Astrocyte of the cerebellum (primary cell): ENCODE data around the gene SH3TC2.
A peak's percentile ranks its signal among the peaks of the same experiment; 100 is the strongest.

Experiments
- DNase-seq: peaks from one replicate; pipeline ENCODE4 v3.0.0-alpha.2; 2011; ENCODE audit warnings: low read depth
- H3K4me3 ChIP-seq: 2 replicates; pipeline ENCODE4 v1.5.1; 2011; ENCODE audit warnings: mild to moderate bottlenecking, low read depth, low read length, moderate library complexity
- in situ Hi-C: cut with HindIII; loops from 2 replicates; pipeline ENCODE4 v1.10.0; 2017; ENCODE audit warnings: low sequenced_read_pairs
- TF ChIP-seq, protein P1 (sequence below): IDR thresholded peaks from 2 replicates; pipeline ENCODE4 v1.5.1; 2012; ENCODE audit warnings: low read length, low read depth, moderate library complexity, mild to moderate bottlenecking; ENCODE audit errors: missing control alignments

The SH3TC2 gene

DNA sequence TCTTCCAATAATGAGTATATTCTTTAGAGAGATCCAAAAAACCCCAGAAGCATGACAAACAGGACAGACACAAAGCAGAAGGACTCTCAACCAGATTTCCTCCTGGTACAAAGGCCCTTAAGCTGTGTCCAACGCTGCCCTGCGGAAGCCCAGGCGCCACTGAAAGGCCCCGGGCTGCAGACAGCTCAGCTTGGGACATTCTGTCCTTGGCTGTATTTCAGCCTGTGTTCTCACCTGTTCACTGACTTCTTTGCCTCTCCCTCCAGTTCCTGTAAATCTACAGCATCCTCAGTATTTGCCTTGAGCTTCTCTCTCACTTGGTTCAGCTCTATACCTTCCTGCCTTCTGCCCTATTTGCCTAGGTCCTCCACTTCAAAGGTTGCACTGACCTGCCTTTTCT is 96.5 kb downstream of the SH3TC2 start:
- DNase-seq = no peak
- TF ChIP-seq, protein P1, sequence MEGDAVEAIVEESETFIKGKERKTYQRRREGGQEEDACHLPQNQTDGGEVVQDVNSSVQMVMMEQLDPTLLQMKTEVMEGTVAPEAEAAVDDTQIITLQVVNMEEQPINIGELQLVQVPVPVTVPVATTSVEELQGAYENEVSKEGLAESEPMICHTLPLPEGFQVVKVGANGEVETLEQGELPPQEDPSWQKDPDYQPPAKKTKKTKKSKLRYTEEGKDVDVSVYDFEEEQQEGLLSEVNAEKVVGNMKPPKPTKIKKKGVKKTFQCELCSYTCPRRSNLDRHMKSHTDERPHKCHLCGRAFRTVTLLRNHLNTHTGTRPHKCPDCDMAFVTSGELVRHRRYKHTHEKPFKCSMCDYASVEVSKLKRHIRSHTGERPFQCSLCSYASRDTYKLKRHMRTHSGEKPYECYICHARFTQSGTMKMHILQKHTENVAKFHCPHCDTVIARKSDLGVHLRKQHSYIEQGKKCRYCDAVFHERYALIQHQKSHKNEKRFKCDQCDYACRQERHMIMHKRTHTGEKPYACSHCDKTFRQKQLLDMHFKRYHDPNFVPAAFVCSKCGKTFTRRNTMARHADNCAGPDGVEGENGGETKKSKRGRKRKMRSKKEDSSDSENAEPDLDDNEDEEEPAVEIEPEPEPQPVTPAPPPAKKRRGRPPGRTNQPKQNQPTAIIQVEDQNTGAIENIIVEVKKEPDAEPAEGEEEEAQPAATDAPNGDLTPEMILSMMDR = no peak
- H3K4me3 ChIP-seq = no peak overlapping the region
- in situ Hi-C loops = no loop called here

DNA sequence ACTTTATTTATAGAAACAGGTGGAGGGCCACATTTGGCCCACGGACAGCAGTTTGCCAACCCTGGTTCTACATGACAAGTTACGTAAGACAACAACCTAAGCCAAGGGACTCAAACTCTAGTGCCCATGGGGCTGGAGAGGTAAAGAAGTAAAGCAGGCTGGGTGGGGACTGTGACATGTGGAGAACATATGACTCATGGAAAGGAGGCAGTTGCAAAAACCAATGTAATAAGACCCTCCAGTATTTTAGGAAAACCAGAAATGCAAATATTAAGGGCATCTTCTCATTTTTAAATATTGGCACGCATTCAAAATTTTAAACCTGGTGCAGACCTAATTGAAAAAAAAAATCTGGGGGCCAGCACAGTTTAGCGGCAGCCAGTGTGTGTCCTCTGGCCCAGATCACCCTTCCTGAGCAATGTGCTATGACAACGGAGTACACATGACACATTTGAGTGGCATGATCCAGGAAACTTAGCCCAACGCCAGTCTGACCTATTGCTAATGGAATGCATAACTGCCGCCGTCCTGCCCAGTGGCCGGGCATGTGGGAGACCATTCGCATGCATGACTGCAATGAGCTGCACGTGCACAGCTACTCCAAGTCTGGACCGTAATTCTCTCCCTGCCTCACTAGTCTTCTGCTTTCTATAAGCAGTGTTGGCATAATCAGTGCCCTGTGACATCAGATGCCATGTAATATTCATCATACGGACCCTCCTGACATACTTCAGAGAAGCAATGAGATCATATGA is 97.2 kb downstream of the SH3TC2 start:
- peak; percentile 76 for DNase-seq
- TF ChIP-seq, protein P1 = no peak
- H3K4me3 ChIP-seq = no peak overlapping the region
- in situ Hi-C loops = no loop called here

DNA sequence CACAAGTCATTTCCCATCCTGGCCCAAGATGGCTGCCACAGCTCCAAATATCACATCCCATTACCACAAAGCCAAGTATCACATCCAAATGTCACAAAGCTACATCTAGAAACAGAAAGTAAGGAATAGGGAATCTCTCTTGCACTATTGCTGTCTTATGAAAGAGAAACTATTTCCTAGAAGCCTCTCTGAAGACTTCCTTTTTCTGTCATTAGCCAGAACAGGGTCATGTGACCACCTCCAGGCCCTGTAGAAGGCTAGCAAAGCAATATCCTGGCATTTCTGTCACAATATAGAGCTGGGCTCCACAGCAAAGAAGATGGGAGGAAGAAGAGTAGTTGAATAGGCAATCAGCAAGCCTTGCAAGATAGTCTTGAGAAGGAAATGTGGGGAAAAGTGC is 99.2 kb downstream of the SH3TC2 start:
- TF ChIP-seq, protein P1 = no peak
- DNase-seq = no peak
- in situ Hi-C loops = no loop called here

DNA sequence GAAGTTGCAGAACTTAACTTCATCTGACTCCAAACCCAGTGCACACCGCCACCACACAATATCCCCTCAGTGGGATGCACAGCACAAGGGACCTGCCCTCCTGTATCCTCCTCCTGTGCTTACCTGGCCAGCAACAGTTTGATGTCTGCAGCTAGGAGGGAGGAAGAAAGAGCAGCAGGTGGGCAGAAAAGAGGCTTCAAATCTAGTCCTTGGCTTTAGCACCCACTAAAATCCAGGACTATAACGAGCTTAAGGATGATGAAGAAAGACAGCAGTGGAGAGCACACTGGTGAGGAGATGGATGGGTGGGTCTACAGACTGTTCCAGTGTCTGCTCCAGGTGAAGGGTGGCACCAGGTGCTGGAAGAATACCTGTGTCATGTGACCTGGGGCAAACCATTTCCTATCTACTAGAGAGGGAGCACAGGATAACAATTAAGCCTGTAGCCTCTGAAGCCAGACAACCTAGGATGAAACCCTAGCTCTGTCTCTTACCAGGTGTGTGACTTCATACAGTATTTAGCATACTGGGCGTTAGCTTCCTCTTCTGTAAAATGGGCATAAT is 100.0 kb downstream of the SH3TC2 start:
- no peak for DNase-seq
- in situ Hi-C loops = no loop called here
- TF ChIP-seq, protein P1 = no peak
- no peak overlapping the region for H3K4me3 ChIP-seq

More for the DNA sequence above, 99.2 kb downstream of the SH3TC2 start:
- no peak overlapping the region for H3K4me3 ChIP-seq

DNA sequence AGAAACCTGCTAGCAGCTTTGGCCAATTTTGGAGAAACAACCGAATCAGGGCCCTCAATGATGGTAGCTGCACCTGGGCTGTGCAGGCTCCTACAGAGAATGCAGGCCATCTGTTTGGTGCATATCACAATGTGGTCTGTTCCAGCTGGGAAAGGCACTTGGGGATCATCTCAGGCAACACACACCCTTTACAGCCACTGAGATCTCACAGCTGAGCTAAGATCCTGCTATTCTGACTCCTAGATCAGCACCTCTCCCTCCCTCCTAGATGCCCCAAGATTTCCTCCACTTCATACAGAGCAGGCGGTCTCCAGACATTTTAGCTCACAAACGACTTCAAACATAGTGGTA is 100.7 kb downstream of the SH3TC2 start:
- TF ChIP-seq, protein P1 = no peak
- DNase-seq = no peak
- in situ Hi-C loops = no loop called here
- no peak overlapping the region for H3K4me3 ChIP-seq

DNA sequence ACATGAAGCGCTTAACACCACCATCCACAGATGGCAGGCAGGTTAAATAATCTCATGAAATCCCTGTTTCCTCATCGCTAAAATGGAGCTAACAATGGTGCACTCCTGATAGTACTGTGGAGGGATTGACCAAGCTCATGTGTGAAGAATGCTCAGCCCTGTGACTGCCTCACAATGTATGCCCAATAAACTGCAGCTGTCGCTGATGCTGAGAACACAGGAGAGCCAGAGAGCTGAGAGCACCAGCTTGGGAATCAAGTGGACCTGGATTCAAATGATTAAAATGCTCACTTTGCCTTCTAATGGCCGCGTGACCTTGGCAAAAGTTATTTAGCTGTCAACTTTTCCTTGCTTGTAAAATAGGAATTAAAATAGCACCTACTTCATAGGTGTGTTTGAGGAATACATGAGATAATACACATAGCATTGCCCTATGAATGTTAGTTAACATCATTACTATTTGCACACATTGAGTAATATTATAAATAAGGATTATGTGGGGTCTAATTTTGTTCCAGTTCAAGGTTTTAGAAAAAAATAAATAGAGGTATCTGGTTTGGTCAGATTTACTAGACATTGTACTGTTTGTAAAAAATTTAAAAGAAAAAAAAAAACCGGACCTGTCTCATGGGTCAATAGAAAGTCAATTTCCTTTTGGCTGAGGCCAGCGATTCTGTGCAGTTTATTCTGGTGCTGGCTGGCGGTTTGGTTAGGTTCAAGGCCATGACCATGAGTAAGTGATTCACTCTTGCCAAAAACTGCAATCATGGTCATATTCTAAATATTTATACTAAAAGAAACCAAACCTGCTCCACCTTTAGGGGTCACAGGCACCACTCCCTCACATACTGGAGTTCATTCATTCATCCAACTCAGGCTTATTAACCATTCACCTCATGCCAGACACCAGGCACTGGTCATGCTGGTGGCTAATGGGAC is 101.3 kb downstream of the SH3TC2 start:
- no peak overlapping the region for H3K4me3 ChIP-seq
- no peak for DNase-seq
- TF ChIP-seq, protein P1 = no peak

More for the DNA sequence above, 101.3 kb downstream of the SH3TC2 start:
- in situ Hi-C loops = no loop called here
